Measurements from ENCODE around the gene VPS54. TPM values are rescaled to one million over a fixed set of nuclear protein-coding genes. Genes with fewer than 3 reads are reported as not detected.

Gene VPS54
- total and polyA plus RNA-seq, 9 of the 15 experiments (the other 6 are each of a cell fraction or from before 2014, with no cell fraction given) = 4.9 to 23.2 (median 13.2) TPM

- H3K79me2 ChIP-seq (ENCODE audit: control insufficient read depth, insufficient read depth, low read length) = peaks cover 4% of the 10 kb centered on the region; the same call in 1 of the 3 replicates
- intact Hi-C loops (cut with micrococcal nuclease) = no loop called here
- no peaks in the 10 kb centered on the region; a peak in 1 of 5 replicates for H3K4me1 ChIP-seq (replicated peaks in 1 of 2; ENCODE audit: control insufficient read depth in 2 of 2, insufficient read depth in 2 of 2, low read length in 2 of 2)
- H3K4me3 ChIP-seq = no peak overlapping the region
- TF ChIP-seq C11orf30 (IDR thresholded peaks at IDR 0.05; ENCODE audit: low read depth) = peak; percentile 46; the same call in 1 of the 2 replicates
- TF ChIP-seq ATF6 (CRISPR knock-in tag; IDR thresholded peaks at IDR 0.05) = no peak
- peak; percentile 67 for TF ChIP-seq ZNF316 (IDR thresholded peaks at IDR 0.05)
- TF ChIP-seq TEAD4 (IDR thresholded peaks at IDR 0.05; ENCODE audit: low read length) = no peak
- TF ChIP-seq TEAD4 (CRISPR knock-in tag; IDR thresholded peaks at IDR 0.05; ENCODE audit: borderline replicate concordance) = no peak
- no peak overlapping the region for H3K9ac ChIP-seq (ENCODE audit: insufficient read depth in 1 of 2, low read depth in 2 of 2, low read length in 2 of 2)
- no peak overlapping the region for H2AFZ ChIP-seq (ENCODE audit: low read depth, low read length)
- ChIA-PET POLR2A (interaction anchor here (0.6 kb wide), 1 partner anchor 41 kb away, joined by 4 read pairs; no protein-coding TSS in a partner anchor), CTCF (ENCODE audit: low intra/inter-chr PET ratio) (no interaction called here)
- no TSS peak for BruUV-seq (replicated peaks)
- no peak for ATAC-seq
- no peak overlapping the region for H3K27ac ChIP-seq (ENCODE audit: extremely low read depth, low read depth, low read length)
- H3K36me3 ChIP-seq (ENCODE audit: control insufficient read depth, insufficient read depth, low read length) = peaks cover 22% of the 10 kb centered on the region; the same call in 2 of the 3 replicates
- no peak for DNase-seq (ENCODE audit: extremely low read depth in 1 of 4, low spot score in 3 of 4)
- H3K9me3 ChIP-seq (replicated peaks; ENCODE audit: control insufficient read depth, insufficient read depth, low read depth, low read length) = no peaks in the 10 kb centered on the region
- no peaks in the 10 kb centered on the region for H3K9me1 ChIP-seq (ENCODE audit: control insufficient read depth, insufficient read depth, low read length)
- no peaks in the 10 kb centered on the region for H3K27me3 ChIP-seq (ENCODE audit: control insufficient read depth in 2 of 2, insufficient read depth in 2 of 2, low read length in 2 of 2)
- in situ Hi-C loops (cut with MboI) = no loop called here
- no peak overlapping the region for H3K4me2 ChIP-seq (ENCODE audit: insufficient read depth, low read length)
- FAIRE-seq = no peak
- no peaks in the 10 kb centered on the region for H4K20me1 ChIP-seq (replicated peaks; ENCODE audit: control insufficient read depth, insufficient read depth, low read length)
Observed at GRCh38 chr2:63980794-63981193, 38.4 kb downstream of the VPS54 start.

Data from K562 (cell line).